Astrocyte of the cerebellum (primary cell): ENCODE data around the gene ADAT2.

Source experiments
- DNase-seq: peaks from one replicate; pipeline ENCODE4 v3.0.0-alpha.2; 2011; ENCODE audit warnings: low read depth
- H3K4me3 ChIP-seq: 2 replicates; pipeline ENCODE4 v1.5.1; 2011; ENCODE audit warnings: mild to moderate bottlenecking, low read depth, low read length, moderate library complexity
- CTCF ChIP-seq: IDR thresholded peaks from 2 replicates; pipeline ENCODE4 v1.5.1; 2012; ENCODE audit warnings: low read length, low read depth, moderate library complexity, mild to moderate bottlenecking; ENCODE audit errors: missing control alignments
- in situ Hi-C: cut with HindIII; loops from 2 replicates; pipeline ENCODE4 v1.10.0; 2017; ENCODE audit warnings: low sequenced_read_pairs

The ADAT2 gene

GRCh38 chr6:143450453-143451371, at the start of gene ADAT2, which contains the start of gene PEX3:
ADAT2 (minus strand) TSS chr6:143450695; CDS start chr6:143450658, 37 bp downstream.
PEX3 (plus strand) TSS chr6:143450805; CDS start chr6:143451043, 238 bp downstream.
- TF ChIP-seq CTCF, result no peak
- peak within 1 kb of the TSS; percentile 97 for H3K4me3 ChIP-seq
- DNase-seq, result peak; percentile 85
- in situ Hi-C loops, result no loop called here

GRCh38 chr6:143498428-143498827, 47.9 kb upstream of the ADAT2 start:
- DNase-seq, result no peak
- no peak for TF ChIP-seq CTCF

GRCh38 chr6:143496974-143497373, 46.5 kb upstream of the ADAT2 start:
- DNase-seq, result no peak
- in situ Hi-C loops, result no loop called here
- no peak for TF ChIP-seq CTCF
- no peak overlapping the region for H3K4me3 ChIP-seq

More at GRCh38 chr6:143498428-143498827, 47.9 kb upstream of the ADAT2 start:
- H3K4me3 ChIP-seq, result no peak overlapping the region
- in situ Hi-C loops, result no loop called here

GRCh38 chr6:143490775-143491174, 40.3 kb upstream of the ADAT2 start:
- in situ Hi-C loops, result no loop called here
- H3K4me3 ChIP-seq, result no peak overlapping the region
- no peak for TF ChIP-seq CTCF
- DNase-seq, result no peak

- no peak for TF ChIP-seq CTCF
- no peak overlapping the region for H3K4me3 ChIP-seq
- in situ Hi-C loops, result no loop called here
- no peak for DNase-seq
These were observed 39.7 kb upstream of the ADAT2 start for GRCh38 chr6:143490244-143490643.

- TF ChIP-seq CTCF, result no peak
- no peak for DNase-seq
- in situ Hi-C loops, result no loop called here
- H3K4me3 ChIP-seq, result no peak overlapping the region
These were observed 36.3 kb upstream of the ADAT2 start for GRCh38 chr6:143486752-143487151.
